Activated naive CD4-positive, alpha-beta T cell treated with anti-CD3 and anti-CD28 coated beads for 36 hours (primary cell): ENCODE measurements around the gene FGB. TPM values are rescaled to one million over a fixed set of nuclear protein-coding genes. Genes with fewer than 3 reads are reported as not detected.

Experiments
- CTCF ChIA-PET: fragments of 350-600 bp; sonication (Branson Sonifier 250); formaldehyde crosslinking; loops from one replicate; lab custom pipeline; 2021; ENCODE audit warnings: antibody characterized with exemption; lab: Charles Lee
- DNase-seq: peaks from one replicate; pipeline ENCODE4 v3.0.0-alpha.2; 2020
- H3K27ac Mint-ChIP-seq: one replicate; pipeline ENCODE4 v1.8.0; 2021; ENCODE audit warnings: mild to moderate bottlenecking, mixed read lengths
- H3K27me3 Mint-ChIP-seq: one replicate; pipeline ENCODE4 v1.8.0; 2021; ENCODE audit warnings: low read depth, mixed read lengths
- H3K36me3 Mint-ChIP-seq: one replicate; pipeline ENCODE4 v1.8.0; 2021; ENCODE audit warnings: low read depth, mixed read lengths
- H3K4me1 Mint-ChIP-seq: one replicate; pipeline ENCODE4 v1.8.0; 2021; ENCODE audit warnings: low read depth, mixed read lengths
- H3K4me3 Mint-ChIP-seq: one replicate; pipeline ENCODE4 v1.8.0; 2021; ENCODE audit warnings: mild to moderate bottlenecking, moderate library complexity, mixed read lengths
- H3K9me3 Mint-ChIP-seq: one replicate; pipeline ENCODE4 v1.8.0; 2021; ENCODE audit warnings: mixed read lengths
- intact Hi-C: fragments of 100-400 bp; cut with micrococcal nuclease; formaldehyde crosslinking; loops from one replicate; pipeline ENCODE4 v1.15.1; 2023
- total RNA-seq, 2 experiments: library from RNA; stranded (reverse); gene quantifications; one replicate each; pipeline ENCODE4 v1.2.3, GENCODE V29; 2021

FGB gene
- total RNA-seq, 2 experiments from 2014 or later: not detected

GRCh38 chr4:154616731-154617130, 53.9 kb downstream of the FGB start:
- no peak overlapping the region for H3K27ac Mint-ChIP-seq
- no peak overlapping the region for H3K4me3 Mint-ChIP-seq
- DNase-seq: no peak
- intact Hi-C loops: loop anchor here (5.0 kb wide), 2 partner anchors 269 to 829 kb away; partner anchors contain the start of gene SFRP2
- peaks cover 3% of the 10 kb centered on the region for H3K27me3 Mint-ChIP-seq
- H3K36me3 Mint-ChIP-seq: no peaks in the 10 kb centered on the region
- no peaks in the 10 kb centered on the region for H3K9me3 Mint-ChIP-seq
- H3K4me1 Mint-ChIP-seq: peaks cover 10% of the 10 kb centered on the region
- CTCF ChIA-PET: interaction anchor here (0.9 to 1.0 kb wide), 2 partner anchors 58 to 64 kb away, joined by 4 read pairs; no protein-coding TSS in a partner anchor

GRCh38 chr4:154617820-154618317, 55.1 kb downstream of the FGB start:
- H3K27ac Mint-ChIP-seq: no peak overlapping the region
- peaks cover 10% of the 10 kb centered on the region for H3K4me1 Mint-ChIP-seq
- peaks cover 3% of the 10 kb centered on the region for H3K27me3 Mint-ChIP-seq
- no peak for DNase-seq
- CTCF ChIA-PET: interaction anchor here (1.4 to 10.8 kb wide), 6 partner anchors 12 to 67 kb away, joined by 5 to 190 read pairs (median 10); partner anchors contain the start of gene PLRG1
- H3K36me3 Mint-ChIP-seq: no peaks in the 10 kb centered on the region
- intact Hi-C loops: loop anchor here (1.0 to 5.0 kb wide), 5 partner anchors 59 to 831 kb away; partner anchors contain the start of gene SFRP2
- H3K4me3 Mint-ChIP-seq: no peak overlapping the region
- no peaks in the 10 kb centered on the region for H3K9me3 Mint-ChIP-seq

- Mint-ChIP-seq H3K4me3 (no peak overlapping the region), H3K9me3 (no peaks in the 10 kb centered on the region), H3K4me1 (peaks cover 10% of the 10 kb centered on the region), H3K27me3 (peaks cover under 1% of the 10 kb centered on the region), H3K27ac (no peak overlapping the region), H3K36me3 (no peaks in the 10 kb centered on the region)
- CTCF ChIA-PET: interaction anchor here (0.6 to 10.8 kb wide), 12 partner anchors 11 to 105 kb away, joined by 3 to 190 read pairs (median 5); partner anchors contain the start of genes FGB and PLRG1
- peak; percentile 77 for DNase-seq
- intact Hi-C loops: loop anchor here (1.0 to 5.0 kb wide), 5 partner anchors 60 to 832 kb away; partner anchors contain the start of gene SFRP2
Measured at GRCh38 chr4:154618708-154619315, 56.0 kb downstream of the FGB start.

- no peak overlapping the region for H3K4me3 Mint-ChIP-seq
- H3K27me3 Mint-ChIP-seq: no peaks in the 10 kb centered on the region
- peaks cover 10% of the 10 kb centered on the region for H3K4me1 Mint-ChIP-seq
- H3K9me3 Mint-ChIP-seq: no peaks in the 10 kb centered on the region
- intact Hi-C loops: no loop called here
- no peak overlapping the region for H3K27ac Mint-ChIP-seq
- no peaks in the 10 kb centered on the region for H3K36me3 Mint-ChIP-seq
- CTCF ChIA-PET: interaction anchor here (1.6 to 10.8 kb wide), 4 partner anchors 19 to 77 kb away, joined by 4 to 190 read pairs (median 16); partner anchors contain the start of gene PLRG1
- DNase-seq: no peak
Measured at GRCh38 chr4:154620111-154620510, 57.3 kb downstream of the FGB start.

Other genes starting within 250 kb of the FGB start
- not detected for gene DCHS2, start 71.2 kb upstream of the FGB start, total RNA-seq
- gene PLRG1, start 12.6 kb upstream of the FGB start, total RNA-seq: 100 to 1,000 TPM; 113 to 116 TPM
- gene FGA, start 27.7 kb downstream of the FGB start, total RNA-seq: not detected
- gene FGG, start 49.6 kb downstream of the FGB start, total RNA-seq: not detected
- not detected for gene LRAT, start 181.0 kb downstream of the FGB start, total RNA-seq
- gene RBM46, start 218.3 kb downstream of the FGB start, total RNA-seq: not detected